NCI-H2107 treated with DMSO at 0.1 percent for 48 hours (cell line): ENCODE data around the gene DBP.
"Not testable (repeated sequence)": the region's sequence is repeated elsewhere in the genome, so short reads cannot be mapped to it uniquely, and the experiment has no call there.

Source experiments
- DNase-seq: peaks from one replicate; lab custom pipeline; 2025; ENCODE audit not compliant: unreplicated experiment; lab: John Stamatoyannopoulos, UW

Gene DBP

GRCh38 chr19:48668332-48668731, 31.2 kb upstream of the DBP start:
- no peak for DNase-seq

- no peak for DNase-seq
Observed at GRCh38 chr19:48665786-48666185, 28.6 kb upstream of the DBP start.

DNA sequence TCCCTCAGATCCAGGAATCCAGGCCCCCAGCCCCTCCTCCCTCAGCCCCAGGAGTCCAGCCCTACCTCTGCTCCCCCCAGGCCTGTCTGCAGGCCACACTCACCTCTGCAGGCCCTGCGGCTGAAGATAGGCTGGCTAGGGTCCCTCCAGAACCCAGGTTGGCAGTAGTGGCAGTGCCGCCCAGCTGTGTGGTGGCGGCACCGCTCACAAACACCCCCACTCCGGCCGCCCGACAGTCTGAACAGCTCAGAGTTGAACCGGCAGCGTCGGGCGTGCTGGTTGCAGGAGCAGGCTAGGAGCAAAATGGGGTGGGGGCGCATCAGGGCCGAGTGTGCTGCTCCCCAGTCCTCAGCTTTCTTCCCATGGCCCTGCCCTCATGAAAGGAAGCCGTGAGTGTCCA, 27.3 kb upstream of the DBP start:
- no peak for DNase-seq

- DNase-seq, result no peak
Observed at GRCh38 chr19:48663667-48664066, 26.5 kb upstream of the DBP start.

GRCh38 chr19:48661711-48662090, 24.5 kb upstream of the DBP start:
- no peak for DNase-seq

DNA sequence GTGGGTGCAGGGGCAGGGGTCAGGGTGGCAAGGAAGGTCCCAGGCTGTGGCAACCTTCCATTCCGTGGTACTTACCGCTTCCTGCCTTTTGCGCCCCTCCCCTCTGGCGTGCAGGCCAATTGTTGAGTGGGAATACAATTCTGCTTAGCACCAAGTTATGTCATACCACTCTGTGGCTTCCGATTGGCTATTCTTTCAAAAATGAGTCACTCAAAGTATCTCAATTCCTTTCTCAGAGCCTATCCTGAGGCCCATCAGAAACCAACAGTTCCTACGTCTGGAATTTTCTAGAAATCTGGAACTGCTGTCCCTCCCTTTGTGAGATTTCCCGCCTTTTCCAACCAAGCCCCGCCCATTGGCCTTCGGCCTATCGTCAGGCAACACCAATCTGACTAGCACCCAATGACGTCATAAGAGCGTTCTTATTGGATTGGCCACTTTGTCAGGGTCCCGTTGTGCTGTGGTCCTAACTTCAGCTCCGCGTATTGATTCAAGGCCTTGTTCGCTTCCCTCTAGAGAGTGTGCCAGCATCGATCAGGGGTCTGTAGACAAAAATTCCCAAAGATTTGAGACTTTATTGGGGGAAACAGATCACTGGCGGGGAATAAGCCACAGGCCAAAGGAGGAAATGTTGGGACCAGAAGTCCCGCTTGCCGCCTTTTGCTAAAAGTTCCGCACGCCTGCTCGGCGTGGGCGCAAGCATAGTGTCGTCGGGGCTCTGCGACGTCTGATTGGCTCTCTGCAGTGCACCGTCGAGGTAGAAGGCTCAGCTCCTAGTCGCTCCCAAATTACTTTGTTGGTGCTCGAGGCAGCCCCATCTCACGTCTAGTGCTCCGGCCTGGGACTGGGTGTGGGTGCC, 23.9 kb upstream of the DBP start:
- peak; percentile 35 for DNase-seq

DNA sequence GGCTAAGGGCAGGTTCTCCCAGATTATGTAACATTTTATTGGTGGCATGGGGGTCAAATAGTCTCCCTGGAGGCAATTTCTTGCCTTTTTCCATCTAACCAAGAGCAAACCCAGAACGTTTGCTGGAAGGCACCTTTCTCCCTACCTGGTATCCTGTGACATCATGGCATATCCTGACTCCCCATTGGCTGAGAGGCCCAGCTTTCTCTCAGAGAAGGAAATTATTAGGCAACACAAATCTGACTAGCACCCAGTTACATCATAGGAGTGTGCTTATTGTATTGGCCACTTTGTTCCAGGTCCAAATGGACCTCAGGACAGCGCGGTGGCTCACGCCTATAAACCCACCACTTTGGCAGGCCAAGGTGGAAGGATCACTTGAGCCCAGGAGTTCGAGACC, 22.6 kb upstream of the DBP start:
- no peak for DNase-seq

- DNase-seq, result no peak
Observed at GRCh38 chr19:48658483-48658882, 21.3 kb upstream of the DBP start.

GRCh38 chr19:48657828-48658227, 20.6 kb upstream of the DBP start:
- DNase-seq, result not testable (repeated sequence)

DNA sequence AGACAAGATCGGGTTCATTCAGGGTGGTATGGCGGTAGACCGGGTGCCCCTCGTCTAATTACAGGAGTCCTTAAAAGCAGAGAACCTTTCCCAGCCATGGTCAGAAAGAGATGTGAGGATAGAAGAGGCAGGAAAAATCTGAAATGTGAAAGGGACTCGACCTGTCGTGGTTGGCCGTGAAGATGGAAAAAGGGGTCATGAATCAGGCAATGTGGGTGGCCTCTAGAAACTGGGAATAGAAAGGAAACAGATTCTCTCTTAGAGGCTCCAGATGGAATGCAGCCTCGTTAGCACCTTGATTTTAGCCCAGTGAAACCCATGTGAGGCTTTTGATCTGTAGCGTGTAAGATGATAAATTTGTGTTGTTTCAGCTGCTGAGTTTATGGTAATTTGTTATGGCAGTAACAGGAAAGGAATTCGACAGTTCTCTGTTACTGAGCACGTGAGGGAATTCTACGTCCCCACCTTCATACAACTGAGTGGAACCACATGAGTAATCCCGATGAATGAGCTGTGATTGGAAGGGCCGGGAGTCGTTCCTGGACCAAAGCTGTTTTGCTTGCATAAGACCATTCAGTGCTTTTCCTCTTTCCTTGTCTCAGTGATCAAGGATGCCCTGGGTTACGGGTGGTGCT, 19.8 kb upstream of the DBP start:
- DNase-seq, result no peak

GRCh38 chr19:48654299-48655059, 17.3 kb upstream of the DBP start:
- peak; percentile 19 for DNase-seq

DNA sequence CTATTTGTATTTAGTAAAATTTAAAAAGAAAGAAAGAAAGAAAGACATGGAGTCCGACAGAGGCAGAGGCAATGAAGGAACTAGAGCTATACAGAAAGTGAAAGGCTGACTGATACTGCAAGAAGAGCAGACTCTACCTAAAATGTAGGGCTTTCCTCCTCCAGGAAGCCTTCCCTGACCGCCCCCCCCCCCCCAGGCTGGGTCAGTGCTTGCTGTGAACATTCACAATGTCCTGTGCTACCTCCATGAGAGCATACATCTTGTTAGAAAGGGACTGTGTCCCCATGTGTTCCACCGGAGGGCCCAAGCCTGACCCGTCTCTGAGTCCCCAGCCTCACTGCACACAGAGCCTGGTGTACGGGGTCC, 14.5 kb upstream of the DBP start:
- DNase-seq, result no peak

- DNase-seq, result no peak
Observed at GRCh38 chr19:48650974-48651682, 13.9 kb upstream of the DBP start.

- no peak for DNase-seq
Observed at GRCh38 chr19:48648134-48648533, 11.0 kb upstream of the DBP start.

DNA sequence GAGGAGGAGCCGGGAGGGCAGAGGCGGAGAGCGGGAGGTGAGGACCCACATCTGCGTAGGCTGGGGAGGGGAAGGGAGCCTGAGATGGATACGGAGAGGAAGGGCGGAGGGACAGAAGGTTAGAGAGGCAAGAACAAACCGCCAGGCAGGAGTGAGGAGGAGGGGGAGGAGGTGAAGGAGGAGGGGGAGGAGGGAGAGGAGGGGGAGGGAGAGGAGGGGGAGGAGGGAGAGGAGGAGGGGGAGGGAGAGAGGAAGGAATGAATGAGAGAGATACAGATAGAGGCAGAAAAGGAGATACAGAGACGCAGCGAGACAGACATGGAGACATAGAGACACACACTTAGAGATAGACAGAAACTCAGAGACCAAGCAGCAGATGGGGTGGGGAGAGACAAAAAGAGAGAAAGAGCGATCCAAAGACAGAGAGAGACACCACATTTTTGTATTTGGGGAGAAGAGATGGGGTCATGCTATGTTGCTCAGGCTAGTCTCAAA, 9.6 kb upstream of the DBP start:
- no peak for DNase-seq

GRCh38 chr19:48646001-48646721, 9.0 kb upstream of the DBP start, which contains the start of gene CA11:
Gene CA11 (minus strand): TSS chr19:48646187. CDS start chr19:48645632, 555 bp downstream.
- peak; percentile 74 for DNase-seq

GRCh38 chr19:48645620-48646000, 8.4 kb upstream of the DBP start:
- no peak for DNase-seq

DNA sequence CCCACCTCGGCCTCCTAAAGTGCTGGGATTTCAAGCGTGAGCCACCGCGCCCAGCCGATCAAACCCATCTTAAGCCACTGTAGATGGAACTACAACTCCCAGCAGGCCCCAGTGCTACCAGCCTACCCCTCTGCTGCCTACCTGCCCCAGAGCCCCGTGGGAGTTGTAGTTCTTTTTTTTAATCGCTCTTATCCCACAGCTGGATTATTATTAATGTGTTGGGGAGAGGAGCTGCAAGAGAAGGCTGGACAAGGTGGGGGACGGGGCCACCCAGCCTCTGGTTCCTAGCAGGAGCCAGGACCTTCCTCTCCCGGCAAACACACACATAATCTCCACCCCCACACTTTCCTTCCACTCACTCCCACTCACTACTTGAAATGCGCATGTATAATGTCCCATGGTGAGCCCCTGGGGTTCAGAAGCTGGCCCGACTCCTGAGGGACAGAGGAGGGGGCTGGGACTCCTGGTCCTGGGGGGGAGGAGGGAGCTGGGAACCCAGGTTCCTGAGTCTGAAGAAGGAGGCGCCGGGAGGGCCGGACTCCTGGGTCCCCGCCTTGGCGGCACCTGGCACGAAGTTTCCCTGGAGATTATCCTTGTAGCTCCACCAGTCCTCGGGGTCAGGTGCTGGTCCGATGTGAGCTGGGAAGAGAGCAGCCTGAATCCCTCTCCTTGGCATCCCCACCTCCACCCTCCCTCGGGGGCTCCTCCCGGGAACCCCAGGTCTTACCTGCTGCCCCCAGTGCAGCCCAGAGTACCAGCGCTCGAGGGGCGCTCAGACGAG, 7.8 kb upstream of the DBP start:
- DNase-seq, result peak; percentile 53

GRCh38 chr19:48644355-48644754, 7.2 kb upstream of the DBP start:
- DNase-seq, result no peak

GRCh38 chr19:48642862-48643261, 5.7 kb upstream of the DBP start:
- no peak for DNase-seq
